A549 treated with CpdA at 1 μM for 4 hours (cell line): ENCODE measurements around the gene TECTA. TPM values are rescaled to one million over a fixed set of nuclear protein-coding genes. Genes with fewer than 3 reads are reported as not detected.

Experiments used
- total RNA-seq: library from RNA; stranded (reverse); fragments of 200-300 nt; extraction: Qiagen RNA extraction; gene quantifications from 5 replicates; pipeline ENCODE4 v1.2.3, GENCODE V29; 2022; ENCODE audit warnings: low read depth

The TECTA gene
- total RNA-seq: 0.05 to 0.13 TPM (median 0.06 TPM) in 4 of 5 replicates, not detected in the other

GRCh38 chr11:121100943-121101342, at the start of gene TECTA:
TECTA (plus strand) TSS chr11:121101243; CDS start chr11:121102666, 1,423 bp downstream.

Other genes with a start within 250 kb of the TECTA start
- 4.7 to 7.5 TPM (median 5.5 TPM) in 5 replicates for gene TBCEL, start 77.1 kb upstream of the TECTA start, total RNA-seq
- 9.8 to 13.2 TPM (median 10.1 TPM) in 5 replicates for gene SC5D, start 191.5 kb downstream of the TECTA start, total RNA-seq